K562 (cell line): ENCODE data around the gene FASTKD1. TPM values are rescaled to one million over a fixed set of nuclear protein-coding genes. Genes with fewer than 3 reads are reported as not detected.
A peak's percentile ranks its signal among the peaks of the same experiment; 100 is the strongest.

Source experiments
- CREM ChIP-seq: IDR thresholded peaks from 2 replicates; pipeline ENCODE4 v1.6.1; 2014; ENCODE audit warnings: antibody characterized with exemption, low read depth
- DEAF1 ChIP-seq: fragments of 450-650 bp; formaldehyde crosslinking; IDR thresholded peaks from 2 replicates; pipeline ENCODE4 v1.4.0; 2020; ENCODE audit warnings: mild to moderate bottlenecking, moderate library complexity
- FOS ChIP-seq: IDR thresholded peaks from 3 replicates; pipeline ENCODE4 v1.6.1; 2011; ENCODE audit not compliant: insufficient read length; ENCODE audit errors: extremely low read depth
- KLF13 ChIP-seq: fragments of 450-650 bp; IDR thresholded peaks from 2 replicates; pipeline ENCODE4 v1.6.1; 2016; ENCODE audit warnings: missing genetic modification characterization, low read depth, mild to moderate bottlenecking, missing compliant biosample characterization, moderate library complexity, borderline replicate concordance
- L3MBTL2 ChIP-seq: fragments of 450-650 bp; IDR thresholded peaks from 2 replicates; pipeline ENCODE4 v1.6.1; 2016; ENCODE audit warnings: mild to moderate bottlenecking, moderate library complexity
- NCOA2 ChIP-seq, 2 experiments: fragments of 450-650 bp; IDR thresholded peaks; 2 replicates each; pipeline ENCODE4 v1.6.1; 2018; ENCODE audit warnings: mild to moderate bottlenecking in 2 of 2, moderate library complexity in 1 of 2; ENCODE audit not compliant: partially characterized antibody in 2 of 2
- NELFE ChIP-seq: IDR thresholded peaks from 2 replicates; pipeline ENCODE4 v1.6.1; 2011; ENCODE audit warnings: mild to moderate bottlenecking; ENCODE audit not compliant: insufficient read depth, insufficient read length
- NFXL1 ChIP-seq: fragments of 450-650 bp; formaldehyde crosslinking; IDR thresholded peaks from 2 replicates; pipeline ENCODE4 v1.4.0; 2021; ENCODE audit warnings: mild to moderate bottlenecking
- NR2C2 ChIP-seq, 2 experiments: fragments of 200-800 bp in 1 of 2; sonication (Bioruptor generic) in 1 of 2; sonication (generic) in 1 of 2; formaldehyde crosslinking in 1 of 2; IDR thresholded peaks; 2 replicates each; pipeline versions ENCODE4 v1.6.1 to v1.8.0; 2016 to 2022; ENCODE audit warnings: mild to moderate bottlenecking in 1 of 2, missing compliant biosample characterization in 1 of 2, missing genetic modification characterization in 1 of 2, missing genetic modification reagents in 1 of 2
- RAD21 ChIP-seq, 2 experiments: fragments of 250-450 bp in 1 of 2; fragments of 450-650 bp in 1 of 2; sonication (Bioruptor Pico) in 1 of 2; formaldehyde crosslinking in 1 of 2; IDR thresholded peaks in 1 of 2; conservative IDR thresholded peaks in 1 of 2; 2 replicates each; pipeline versions ENCODE4 v1.4.0 to v1.8.0; 2020 to 2022; ENCODE audit warnings: mild to moderate bottlenecking in 2 of 2, moderate library complexity in 1 of 2
- RBBP5 ChIP-seq: fragments of 200-600 bp; sonication (generic); IDR thresholded peaks from 2 replicates; pipeline ENCODE4 v1.6.1; 2012; ENCODE audit warnings: borderline replicate concordance, mild to moderate bottlenecking, low read length, control low read depth, inconsistent platforms; ENCODE audit not compliant: insufficient read depth, poor library complexity, severe bottlenecking
- RBFOX2 ChIP-seq: fragments of 200-400 bp; formaldehyde crosslinking; IDR thresholded peaks from 2 replicates; pipeline ENCODE4 v1.6.1; 2017; ENCODE audit warnings: low read depth, mild to moderate bottlenecking, low read length, moderate library complexity
- SLC30A9 ChIP-seq: fragments of 250-450 bp; sonication (Bioruptor Pico); IDR thresholded peaks from 2 replicates; pipeline ENCODE4 v1.8.0; 2022; ENCODE audit warnings: mild to moderate bottlenecking, moderate library complexity
- STAT6 ChIP-seq: sonication (generic); formaldehyde crosslinking; IDR thresholded peaks from 2 replicates; pipeline ENCODE4 v1.8.1; 2023; ENCODE audit warnings: mild to moderate bottlenecking, missing genetic modification reagents
- TFE3 ChIP-seq: fragments of 450-650 bp; formaldehyde crosslinking; IDR thresholded peaks from 2 replicates; pipeline ENCODE4 v1.4.0; 2020; ENCODE audit warnings: mild to moderate bottlenecking, mixed read lengths
- ZBTB49 ChIP-seq: sonication (generic); formaldehyde crosslinking; IDR thresholded peaks from 2 replicates; pipeline ENCODE4 v1.8.0; 2022; ENCODE audit warnings: missing genetic modification reagents, mild to moderate bottlenecking, borderline replicate concordance
- polyA plus RNA-seq, 8 experiments: library from polyadenylated mRNA; depleted of rRNA in 4 of 8; stranded (reverse) in 5 of 8; unstranded in 3 of 8; fragments of >200 nt; fragmentation: Nextera tagmentation in 2 of 8; fragmentation: Illumina TruSeq in 1 of 8; extraction: Ambion mirVana in 2 of 8; extraction: Trizol in 1 of 8; gene quantifications; 2 replicates each; pipeline versions ENCODE4 v1.2.1 to v1.2.3, GENCODE V29; 2011 to 2014; ENCODE audit warnings: inconsistent platforms in 1 of 8, missing spikeins in 1 of 8
- total RNA-seq, 7 experiments: library from RNA; depleted of rRNA in 6 of 7; stranded (reverse); fragments of >200 nt in 6 of 7; fragmentation: Illumina TruSeq in 2 of 7; extraction: Trizol in 2 of 7; gene quantifications; 2 replicates each; pipeline versions ENCODE4 v1.2.1 to v1.2.3, GENCODE V29; 2011 to 2021; ENCODE audit warnings: low replicate concordance in 1 of 7

Gene FASTKD1
- total and polyA plus RNA-seq, 9 of the 15 experiments (the other 6 are each of a cell fraction or from before 2014, with no cell fraction given) = 63.5 to 134 (median 119) TPM

GRCh38 chr2:169584005-169584877 lies 10.6 kb upstream of the FASTKD1 start, which contains the start of gene PPIG (continued):
- TF ChIP-seq L3MBTL2 (peak; percentile 83), NR2C2 (CRISPR knock-in tag; IDR thresholded peaks at IDR 0.05) (peak; percentile 70; the same call in 1 of the 2 replicates), NR2C2 (tag; IDR thresholded peaks at IDR 0.05) (peak; percentile 82), CREM (peak; percentile 100), NCOA2 (IDR thresholded peaks at IDR 0.05; ENCODE audit: partially characterized antibody in 2 of 2) (no peak), STAT6 (no peak), SLC30A9 (CRISPR knock-in tag) (no peak), TFE3 (CRISPR knock-in tag) (no peak), RAD21 (CRISPR knock-in tag; conservative IDR thresholded peaks at IDR 0.05 in 1 of 2, IDR thresholded peaks at IDR 0.05 in 1 of 2) (peak in 1 of 2 experiments; percentile 6; a peak in 1 of 4 replicates), KLF13 (tag) (peak; percentile 88), ZBTB49 (CRISPR knock-in tag) (0 out of 2 replicates have a peak, but pooled peaks have one; percentile 90), RBFOX2 (peak; percentile 93), NFXL1 (CRISPR knock-in tag) (no peak), DEAF1 (no peak), NELFE (no peak), FOS (no peak), RBBP5 (peak; percentile 93)
